GM19043 (cell line): Measurements from ENCODE around the gene THBS4.

Experiments used
- ATAC-seq: cut with Tn5 transposase; IDR thresholded peaks from one replicate; pipeline ENCODE4 v1.9.1; 2021; ENCODE audit warnings: low read depth; ENCODE audit not compliant: unreplicated experiment

Gene THBS4

GRCh38 chr5:80042330-80042729, 7.2 kb downstream of the THBS4 start:
- ATAC-seq: no peak

- no peak for ATAC-seq
Measured at GRCh38 chr5:80043187-80043586, 8.0 kb downstream of the THBS4 start.

DNA sequence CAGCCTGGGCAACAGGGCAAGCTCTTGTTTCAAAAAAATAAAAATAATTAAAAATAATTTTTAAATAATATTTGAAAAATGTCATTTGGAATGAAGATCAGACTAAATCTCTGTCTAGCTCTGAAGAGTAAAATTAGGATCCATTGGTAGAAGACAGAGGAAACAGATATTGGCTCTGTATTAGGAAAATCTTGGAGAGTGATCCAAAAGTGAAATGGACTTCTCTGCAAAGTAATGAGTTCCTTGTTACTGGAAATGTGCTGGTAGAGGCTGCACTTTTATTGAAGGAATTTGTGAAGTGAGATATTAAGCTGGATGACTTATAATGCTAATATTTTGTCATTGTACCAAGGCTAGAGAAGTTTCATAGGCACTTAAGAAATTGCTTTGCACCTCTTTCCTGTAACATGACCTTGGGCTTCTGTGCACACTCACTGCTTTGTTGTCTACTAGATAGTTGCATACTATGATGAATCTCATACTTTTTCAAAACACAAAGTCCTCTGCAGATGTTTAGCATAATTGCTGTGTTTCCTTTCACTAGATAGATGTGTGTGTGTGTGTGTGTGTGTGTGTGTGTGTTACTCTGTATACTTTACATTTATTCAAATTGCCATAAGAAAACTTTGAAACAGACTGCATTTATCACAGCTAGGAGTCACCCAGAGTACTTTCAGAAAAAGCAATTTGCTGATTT, 13.1 kb downstream of the THBS4 start:
- ATAC-seq: no peak

DNA sequence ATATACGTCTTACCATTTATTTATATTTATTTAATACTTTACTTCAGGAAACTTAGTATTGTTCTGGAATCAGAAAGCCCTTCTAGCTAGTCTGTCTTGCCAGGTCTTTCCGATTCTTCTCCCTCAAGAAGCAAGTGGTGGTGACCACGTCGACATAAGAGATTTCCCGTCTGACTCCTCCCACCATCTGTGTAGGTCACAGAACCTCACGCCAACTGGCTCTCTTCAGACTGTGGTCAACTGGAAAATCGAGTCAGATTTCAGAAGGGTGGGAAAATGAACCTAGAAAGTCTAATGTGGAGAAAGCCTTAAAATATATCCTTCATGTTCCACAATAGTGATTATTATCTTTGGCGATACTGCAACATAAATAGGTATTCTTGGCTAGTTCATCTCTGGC, 17.3 kb downstream of the THBS4 start:
- no peak for ATAC-seq

DNA sequence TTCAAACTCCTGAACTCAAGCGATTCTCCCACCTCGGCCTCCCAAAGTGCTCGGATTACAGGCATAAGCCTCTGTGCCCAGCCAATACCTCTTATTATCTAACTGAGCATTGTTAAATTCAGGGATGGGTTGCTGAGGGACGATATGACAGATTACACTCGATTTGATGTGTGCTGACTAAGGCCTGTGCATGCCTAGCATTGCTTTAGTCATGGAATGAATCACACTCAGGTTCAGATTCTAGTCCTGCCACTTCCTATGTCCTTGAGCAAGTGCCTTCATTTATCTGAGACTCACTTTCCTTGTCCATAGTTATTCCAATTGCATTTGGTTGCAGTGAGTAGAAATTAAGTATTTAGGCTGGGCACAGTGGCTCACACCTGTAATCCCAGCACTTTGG, 19.5 kb downstream of the THBS4 start:
- no peak for ATAC-seq

- ATAC-seq: no peak
Measured at GRCh38 chr5:80055491-80056170, 20.5 kb downstream of the THBS4 start.

GRCh38 chr5:80057099-80057498, 22.0 kb downstream of the THBS4 start:
- ATAC-seq: no peak

GRCh38 chr5:80057921-80058320, 22.8 kb downstream of the THBS4 start:
- no peak for ATAC-seq

GRCh38 chr5:80059354-80059980, 24.3 kb downstream of the THBS4 start:
- ATAC-seq: no peak

- ATAC-seq: no peak
Measured at GRCh38 chr5:80060966-80061365, 25.8 kb downstream of the THBS4 start.

GRCh38 chr5:80061547-80061946, 26.4 kb downstream of the THBS4 start:
- ATAC-seq: no peak

- ATAC-seq: no peak
Measured at GRCh38 chr5:80064124-80064523, 29.0 kb downstream of the THBS4 start.

DNA sequence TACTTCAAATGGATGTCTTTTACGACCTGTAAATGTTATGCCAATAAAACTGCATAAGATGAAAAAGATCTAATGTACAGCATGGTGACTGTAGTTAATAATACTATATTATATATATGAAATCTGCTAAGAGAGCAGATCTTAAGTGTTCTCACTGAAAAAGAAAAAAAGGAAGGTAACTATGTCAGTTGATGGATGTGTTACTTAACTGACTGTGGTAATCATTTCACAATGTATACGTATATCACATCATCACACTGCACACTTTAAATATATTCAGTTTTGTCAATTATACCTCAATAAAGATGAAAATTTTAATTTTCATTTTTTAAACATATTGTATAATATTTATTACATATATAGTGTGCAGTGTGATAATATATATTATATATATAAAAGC, 31.9 kb downstream of the THBS4 start:
- no peak for ATAC-seq

- ATAC-seq: no peak
Measured at GRCh38 chr5:80067531-80068245, 32.5 kb downstream of the THBS4 start.

- ATAC-seq: no peak
Measured at GRCh38 chr5:80068246-80068636, 33.1 kb downstream of the THBS4 start.

DNA sequence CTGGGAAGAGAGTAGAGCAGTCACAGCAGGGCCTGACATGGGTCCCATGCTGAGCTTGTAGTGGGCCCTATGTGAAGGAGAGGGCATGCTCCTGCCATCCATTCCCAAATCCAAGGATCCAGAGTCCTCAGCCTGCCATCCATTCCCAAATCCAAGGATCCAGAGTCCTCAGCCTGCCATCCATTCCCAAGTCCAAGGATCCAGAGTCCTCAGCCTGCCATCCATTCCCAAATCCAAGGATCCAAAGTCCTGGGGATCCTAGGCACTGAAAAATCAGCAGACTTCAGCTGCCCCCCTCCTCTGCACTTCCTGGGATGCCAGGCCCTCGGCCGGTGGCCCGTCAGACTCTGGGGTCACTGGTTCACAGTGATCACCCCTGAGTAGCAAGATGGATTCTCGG, 33.6 kb downstream of the THBS4 start:
- ATAC-seq: no peak

DNA sequence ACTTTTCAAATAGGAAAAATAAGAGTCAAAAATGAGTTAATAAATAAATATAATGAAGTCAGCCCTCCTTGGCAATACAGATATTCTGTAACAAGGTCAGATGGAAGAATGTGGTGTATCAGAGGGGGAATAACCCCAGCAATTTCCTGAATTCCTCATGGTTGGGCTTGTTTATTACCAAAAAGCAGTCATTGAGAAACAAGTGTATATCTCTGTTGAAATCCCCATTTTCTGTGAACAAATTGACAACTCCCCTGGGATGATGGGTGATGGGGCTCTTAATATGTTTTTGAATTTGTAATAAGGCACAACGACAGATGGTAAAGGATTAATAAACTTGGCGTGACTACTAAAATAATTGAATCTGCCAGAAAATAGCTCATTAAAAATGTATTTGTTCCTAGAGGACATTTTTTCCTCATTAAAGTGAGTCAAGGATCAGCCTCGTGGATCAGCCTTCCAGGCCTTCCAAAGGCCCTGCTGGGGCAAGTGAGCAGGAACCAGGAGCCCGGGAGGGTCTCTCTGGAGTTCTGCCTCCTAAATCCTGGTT, 34.2 kb downstream of the THBS4 start:
- no peak for ATAC-seq

DNA sequence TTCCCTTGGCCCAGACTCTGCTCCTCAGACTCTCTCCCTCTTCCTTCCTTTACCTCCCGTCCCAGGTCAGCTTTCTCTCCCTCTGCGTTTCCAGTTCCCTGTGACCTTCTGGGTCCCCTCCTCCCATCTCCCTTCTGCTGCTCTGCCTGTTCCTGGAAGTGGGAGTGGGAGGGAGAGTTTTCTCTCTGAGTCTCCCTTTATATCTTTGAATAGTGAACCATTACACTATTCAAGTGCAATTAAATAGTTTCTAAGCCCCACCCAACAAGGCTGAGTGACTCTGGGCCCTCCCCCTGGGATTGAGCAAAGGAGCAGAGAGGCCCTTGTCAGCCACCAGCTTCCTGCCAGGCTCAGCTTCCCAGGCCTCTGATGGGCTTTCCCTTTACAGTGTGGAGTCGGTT, 34.8 kb downstream of the THBS4 start:
- no peak for ATAC-seq

DNA sequence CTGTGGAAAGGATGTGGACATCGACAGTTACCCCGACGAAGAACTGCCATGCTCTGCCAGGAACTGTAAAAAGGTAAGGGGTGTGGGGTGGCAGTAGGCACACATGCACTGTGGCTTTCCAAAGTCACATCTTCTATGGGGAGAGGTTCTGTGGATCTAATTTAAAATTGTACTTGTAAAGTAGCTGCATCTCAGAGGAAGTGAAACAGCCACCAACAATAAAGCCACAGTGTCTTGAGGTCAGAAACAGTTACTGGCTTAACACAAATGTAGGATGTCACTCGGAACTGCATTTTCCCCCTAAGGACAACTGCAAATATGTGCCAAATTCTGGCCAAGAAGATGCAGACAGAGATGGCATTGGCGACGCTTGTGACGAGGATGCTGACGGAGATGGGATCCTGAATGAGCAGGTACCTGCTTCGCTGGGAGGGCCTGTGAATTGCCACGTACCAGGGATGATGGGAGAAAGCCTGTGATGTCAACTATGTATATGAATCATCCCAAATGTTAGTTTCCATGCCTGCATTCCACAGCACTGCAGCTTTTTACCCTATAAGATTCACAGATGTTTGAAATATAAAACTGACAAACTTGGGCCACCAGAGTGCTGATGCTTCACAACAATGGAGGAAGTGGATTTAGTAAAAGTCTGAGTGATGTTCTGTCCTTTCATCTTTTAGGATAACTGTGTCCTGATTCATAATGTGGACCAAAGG, 35.3 kb downstream of the THBS4 start:
- no peak for ATAC-seq

DNA sequence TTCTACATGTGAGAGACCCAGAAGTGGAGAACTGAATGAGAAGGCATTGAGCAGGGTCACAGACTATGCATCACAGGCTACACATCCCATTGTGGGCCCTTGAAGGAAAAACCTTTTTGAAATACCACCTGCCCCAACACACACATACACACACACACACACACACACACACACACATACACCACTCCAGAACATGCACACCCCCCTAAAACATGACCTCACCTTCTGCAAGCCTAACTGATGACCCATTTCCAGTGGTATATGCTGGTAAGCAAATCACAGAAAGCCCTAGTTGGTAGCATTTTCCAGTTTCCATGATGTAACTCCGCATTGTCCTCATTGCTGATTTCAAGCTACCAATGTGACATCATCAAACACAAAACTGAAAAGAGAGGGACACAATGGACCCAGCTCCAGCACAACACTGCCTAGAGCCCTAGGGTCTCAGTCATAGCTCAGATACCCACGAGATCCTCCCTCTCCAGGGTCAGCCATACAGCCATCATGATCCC, 36.4 kb downstream of the THBS4 start:
- ATAC-seq: no peak
